Erythroblast (primary cell): Measurements from ENCODE around the gene SLC39A12.

Experiments
- GATA1 ChIP-seq: IDR thresholded peaks from 2 replicates; pipeline ENCODE4 v1.6.1; 2011; ENCODE audit warnings: low read depth, mild to moderate bottlenecking, control low read depth, low read length, moderate library complexity
- POLR2A ChIP-seq: IDR thresholded peaks from 2 replicates; pipeline ENCODE4 v1.6.1; 2011; ENCODE audit warnings: mild to moderate bottlenecking, low read length

GRCh38 chr10:17963431-17963830 lies 11.7 kb downstream of the SLC39A12 start:
- TF ChIP-seq POLR2A (no peak), GATA1 (no peak)
